Measurements from ENCODE around the gene ATP9A.

GRCh38 chr20:51727872-51728271 lies 40.3 kb downstream of the ATP9A start:
- no peak for TF ChIP-seq REST (IDR thresholded peaks at IDR 0.05; ENCODE audit: insufficient read depth in 1 of 2, low read depth in 2 of 2, low read length in 2 of 2)
- TF ChIP-seq POLR2AphosphoS5 (IDR thresholded peaks at IDR 0.05; ENCODE audit: low read depth, low read length) = no peak
- TF ChIP-seq SIN3A (IDR thresholded peaks at IDR 0.05; ENCODE audit: borderline replicate concordance, insufficient read depth, low read length) = no peak
- no peak for TF ChIP-seq TAF1 (IDR thresholded peaks at IDR 0.05; ENCODE audit: borderline replicate concordance, insufficient read depth, low read length)

Measured in PFSK-1 (cell line).